Adrenal gland (tissue), 12 donors: ENCODE measurements around the gene MNX1. TPM values are rescaled to one million over a fixed set of nuclear protein-coding genes. Genes with fewer than 3 reads are reported as not detected.

Experiments used
- DNase-seq, 7 donors: peaks; one replicate each; pipeline ENCODE4 v3.0.0-alpha.2; 2019 to 2020
- H3K27ac ChIP-seq, 5 donors: fragments of 200-600 bp; sonication (generic) in 4 of 5; 1 replicate in 3 of 5; 2 replicates in 2 of 5; pipeline versions ENCODE4 v1.5.1 to v1.8.0; 2016 to 2020; ENCODE audit warnings: mild to moderate bottlenecking in 1 of 5
- H3K27me3 ChIP-seq: fragments of 200-600 bp; 2 replicates; pipeline ENCODE4 v1.8.0; 2021
- H3K36me3 ChIP-seq, 2 donors: fragments of 200-600 bp; replicated peaks in 1 of 2; 1 replicate in 1 of 2; 2 replicates in 1 of 2; pipeline versions ENCODE4 v1.5.1 to v1.8.0; 2018 to 2022
- H3K4me1 ChIP-seq, 2 donors: fragments of 200-600 bp; replicated peaks in 1 of 2; 1 replicate in 1 of 2; 2 replicates in 1 of 2; pipeline versions ENCODE4 v1.5.1 to v1.8.0; 2018 to 2021
- H3K4me3 ChIP-seq, 4 donors: fragments of 200-600 bp; sonication (generic) in 3 of 4; one replicate each; pipeline ENCODE4 v1.5.1; 2016 to 2018
- H3K9me3 ChIP-seq, 3 donors: fragments of 200-600 bp; sonication (generic) in 1 of 3; replicated peaks in 1 of 3; 1 replicate in 2 of 3; 2 replicates in 1 of 3; pipeline versions ENCODE4 v1.5.1 to v1.8.0; 2016 to 2021
- CTCF ChIP-seq, 6 experiments: fragments of 450-650 bp in 4 of 6; fragments of 200-600 bp in 2 of 6; sonication (generic) in 1 of 6; IDR thresholded peaks; 1 replicate in 5 of 6; 2 replicates in 1 of 6; pipeline versions ENCODE4 v1.5.1 to v1.8.0; 2016 to 2021; ENCODE audit warnings: antibody characterized with exemption in 6 of 6, mild to moderate bottlenecking in 2 of 6, moderate library complexity in 1 of 6
- POLR2A ChIP-seq, 2 donors: fragments of 450-650 bp; IDR thresholded peaks; one replicate each; pipeline ENCODE4 v1.6.1; 2017; ENCODE audit warnings: antibody characterized with exemption in 2 of 2, mild to moderate bottlenecking in 2 of 2, moderate library complexity in 1 of 2
- WGBS, 4 donors: extraction: QIAGEN DNeasy Blood & Tissue Kit in 2 of 4; methylation state at CpG; one replicate each; pipeline versions ENCODE4 v1.1.5 to v1.1.7; 2013 to 2017; 5-methylcytosine and 5-hydroxymethylcytosine counted together
- intact Hi-C, 2 donors: fragments of 100-400 bp; cut with DNase I; formaldehyde crosslinking; loops; one replicate each; pipeline versions ENCODE4 v1.14.1 to v1.15.0; 2022 to 2023
- polyA plus RNA-seq, 3 donors: library from polyadenylated mRNA; stranded (reverse); fragments of 200-250 nt in 2 of 3; fragments of 350-450 nt in 1 of 3; fragmentation: Illumina TruSeq in 1 of 3; extraction: RNeasy Lipid Tissue Mini Kit (QIAGEN cat#74804) in 1 of 3; gene quantifications; one replicate each; pipeline ENCODE4 v1.2.3, GENCODE V29; 2013 to 2014
- total RNA-seq, 9 donors: library from RNA; depleted of rRNA in 4 of 9; stranded (reverse); fragments of >200 nt in 4 of 9; fragments of 120-200 nt in 1 of 9; fragmentation: NEBNext Ultra II Directional in 1 of 9; extraction: Animal tissue kit (Norgen Biotek cat#: 25700) in 1 of 9; gene quantifications; one replicate each; pipeline versions ENCODE4 v1.1.0 to v1.2.4, GENCODE V29; 2013 to 2023
- donor health status: healthy with polysubstance abuse.
- donor health status: Bipolar disorder and iron deficiency.
- donor health status: DM: yes; HTN: yes; CAD: no.
- donor health status: DM: no; HTN: no; CAD: no.
- donor health status: DM: no; HTN: no; CAD: no.
- donor health status: DM: yes; HTN: yes; CAD: no.

The MNX1 gene
- total and polyA plus RNA-seq, 12 donors: 0.11 TPM; not detected in 10

GRCh38 chr7:157020514-157021070 is 10.1 kb upstream of the MNX1 start:
- Histone ChIP-seq H3K4me3 (no peak overlapping the region), H3K27me3 (peaks cover 94% of the 10 kb centered on the region), H3K27ac (no peak overlapping the region), H3K36me3 (no peaks in the 10 kb centered on the region), H3K4me1 (peaks cover 6 to 11% of the 10 kb centered on the region in 2 donors), H3K9me3 (no peaks in the 10 kb centered on the region)
- no peak for TF ChIP-seq CTCF (IDR thresholded peaks at IDR 0.05)
- TF ChIP-seq POLR2A (IDR thresholded peaks at IDR 0.05): no peak
- 7 to 20% (median 9%) methylated on average over 8 to 38 of the region's 38 CpGs for WGBS, 4 donors
- intact Hi-C loops: no loop called here
- no peak for DNase-seq

- Histone ChIP-seq H3K27me3 (peaks cover 96% of the 10 kb centered on the region), H3K36me3 (no peaks in the 10 kb centered on the region), H3K4me3 (no peak overlapping the region), H3K9me3 (no peaks in the 10 kb centered on the region), H3K27ac (no peak overlapping the region), H3K4me1 (peaks cover 6 to 11% of the 10 kb centered on the region in 2 donors)
- intact Hi-C loops: no loop called here
- TF ChIP-seq POLR2A (IDR thresholded peaks at IDR 0.05): no peak
- no peak for TF ChIP-seq CTCF (IDR thresholded peaks at IDR 0.05)
- DNase-seq: no peak
- WGBS, 4 donors: 13 to 17% (median 15%) methylated on average over 23 to 25 of the region's 25 CpGs
Measured at GRCh38 chr7:157019718-157020451, 9.4 kb upstream of the MNX1 start.

GRCh38 chr7:157018997-157019608 is 8.6 kb upstream of the MNX1 start:
- Histone ChIP-seq H3K27ac (no peak overlapping the region), H3K36me3 (no peaks in the 10 kb centered on the region), H3K4me1 (peaks cover 6 to 11% of the 10 kb centered on the region in 2 donors), H3K9me3 (no peaks in the 10 kb centered on the region), H3K4me3 (no peak overlapping the region), H3K27me3 (peaks cover 94% of the 10 kb centered on the region)
- TF ChIP-seq CTCF (IDR thresholded peaks at IDR 0.05): no peak
- TF ChIP-seq POLR2A (IDR thresholded peaks at IDR 0.05): no peak
- 1 to 3% (median 2%) methylated on average over 10 to 50 of the region's 50 CpGs for WGBS, 4 donors
- no peak for DNase-seq
- intact Hi-C loops: no loop called here

- intact Hi-C loops: no loop called here
- no peak overlapping the region for H3K4me3 ChIP-seq
- 3 to 8% (median 3%) methylated on average over 10 to 49 of the region's 49 CpGs for WGBS, 4 donors
Measured at GRCh38 chr7:157018328-157018996, 8.0 kb upstream of the MNX1 start.

More at GRCh38 chr7:157018328-157018996, 8.0 kb upstream of the MNX1 start:
- Histone ChIP-seq H3K27ac (no peak overlapping the region), H3K9me3 (no peaks in the 10 kb centered on the region), H3K36me3 (no peaks in the 10 kb centered on the region), H3K4me1 (peaks cover 6 to 11% of the 10 kb centered on the region in 2 donors), H3K27me3 (peaks cover 96% of the 10 kb centered on the region)
- no peak for DNase-seq
- no peak for TF ChIP-seq POLR2A (IDR thresholded peaks at IDR 0.05)
